H9 (cell line): Measurements from ENCODE around the gene CORO2B. TPM values are rescaled to one million over a fixed set of nuclear protein-coding genes. Genes with fewer than 3 reads are reported as not detected.
A peak's percentile ranks its signal among the peaks of the same experiment; 100 is the strongest.

ENCODE experiments used
- DNase-seq: peaks from one replicate; pipeline ENCODE4 v3.0.0-alpha.2; 2017
- H2AFZ ChIP-seq: one replicate; pipeline ENCODE4 v1.6.1; 2013; ENCODE audit warnings: mild to moderate bottlenecking, low read length, control low read depth, moderate library complexity
- H2AK5ac ChIP-seq: 2 replicates; pipeline ENCODE4 v1.6.1; 2013; ENCODE audit warnings: low read length, control low read depth, mixed read lengths; ENCODE audit not compliant: insufficient read length
- H2BK120ac ChIP-seq: one replicate; pipeline ENCODE4 v1.6.1; 2013; ENCODE audit warnings: low read depth, mild to moderate bottlenecking, low read length, control low read depth, inconsistent platforms; ENCODE audit not compliant: poor library complexity, severe bottlenecking
- H2BK12ac ChIP-seq: 2 replicates; pipeline ENCODE4 v1.6.1; 2013; ENCODE audit warnings: low read length, control low read depth, mixed read lengths, low read depth; ENCODE audit not compliant: insufficient read length
- H2BK15ac ChIP-seq: 2 replicates; pipeline ENCODE4 v1.6.1; 2013; ENCODE audit warnings: low read depth, low read length, control low read depth
- H2BK20ac ChIP-seq: one replicate; pipeline ENCODE4 v1.6.1; 2013; ENCODE audit warnings: low read depth, mild to moderate bottlenecking, low read length, control low read depth, inconsistent platforms; ENCODE audit not compliant: poor library complexity, severe bottlenecking
- H2BK5ac ChIP-seq: 2 replicates; pipeline ENCODE4 v1.6.1; 2013; ENCODE audit warnings: low read length, control low read depth, mixed read lengths; ENCODE audit not compliant: insufficient read length
- H3K14ac ChIP-seq: 2 replicates; pipeline ENCODE4 v1.6.1; 2013; ENCODE audit warnings: low read length, control low read depth; ENCODE audit not compliant: insufficient read depth
- H3K18ac ChIP-seq: 2 replicates; pipeline ENCODE4 v1.6.1; 2013; ENCODE audit warnings: low read depth, mild to moderate bottlenecking, mixed read lengths, low read length, control low read depth; ENCODE audit not compliant: insufficient read length
- H3K23ac ChIP-seq: 2 replicates; pipeline ENCODE4 v1.6.1; 2013; ENCODE audit warnings: low read length, control low read depth, mixed read lengths, low read depth; ENCODE audit not compliant: insufficient read length
- H3K23me2 ChIP-seq: 2 replicates; pipeline ENCODE4 v1.6.1; 2013; ENCODE audit warnings: low read depth, mild to moderate bottlenecking, mixed read lengths, low read length, control low read depth; ENCODE audit not compliant: insufficient read length, poor library complexity, severe bottlenecking
- H3K27ac ChIP-seq: 2 replicates; pipeline ENCODE4 v1.5.1; 2013; ENCODE audit warnings: low read length, control low read depth, mixed read lengths, low read depth; ENCODE audit not compliant: insufficient read length
- H3K27me3 ChIP-seq: 2 replicates; pipeline ENCODE4 v1.6.1; 2013; ENCODE audit warnings: low read length, control low read depth, inconsistent platforms; ENCODE audit not compliant: insufficient read depth
- H3K4ac ChIP-seq: 2 replicates; pipeline ENCODE4 v1.6.1; 2013; ENCODE audit warnings: low read depth, mild to moderate bottlenecking, control low read depth, inconsistent platforms, low read length, moderate library complexity
- H3K4me1 ChIP-seq: 2 replicates; pipeline ENCODE4 v1.6.1; 2013; ENCODE audit warnings: low read length, control low read depth, inconsistent platforms; ENCODE audit not compliant: insufficient read depth
- H3K4me2 ChIP-seq: 2 replicates; pipeline ENCODE4 v1.6.1; 2013; ENCODE audit warnings: low read length, control low read depth, mixed read lengths; ENCODE audit not compliant: insufficient read length, insufficient read depth
- H3K56ac ChIP-seq: 2 replicates; pipeline ENCODE4 v1.6.1; 2013; ENCODE audit warnings: low read depth, mild to moderate bottlenecking, mixed read lengths, low read length, control low read depth; ENCODE audit not compliant: insufficient read length
- H3K79me1 ChIP-seq: 2 replicates; pipeline ENCODE4 v1.6.1; 2013; ENCODE audit warnings: low read depth, mild to moderate bottlenecking, moderate library complexity, low read length, control low read depth, inconsistent platforms; ENCODE audit not compliant: insufficient read depth, poor library complexity, severe bottlenecking
- H3K79me2 ChIP-seq: 2 replicates; pipeline ENCODE4 v1.6.1; 2013; ENCODE audit warnings: low read length, control low read depth, inconsistent platforms; ENCODE audit not compliant: insufficient read depth
- H3K9ac ChIP-seq: 2 replicates; pipeline ENCODE4 v1.6.1; 2013; ENCODE audit warnings: low read length, control low read depth, mixed read lengths; ENCODE audit not compliant: insufficient read length; ENCODE audit errors: extremely low read depth
- H3K9me3 ChIP-seq: one replicate; pipeline ENCODE4 v1.6.1; 2013; ENCODE audit warnings: low read depth, low read length, inconsistent platforms; ENCODE audit not compliant: control insufficient read depth
- H3T11ph ChIP-seq: one replicate; pipeline ENCODE4 v1.6.1; 2013; ENCODE audit warnings: mild to moderate bottlenecking, low read length, control low read depth, inconsistent platforms
- H4K20me1 ChIP-seq: one replicate; pipeline ENCODE4 v1.6.1; 2013; ENCODE audit not compliant: control insufficient read depth, insufficient read length, insufficient read depth
- H4K5ac ChIP-seq: 2 replicates; pipeline ENCODE4 v1.6.1; 2013; ENCODE audit warnings: low read depth, mild to moderate bottlenecking, mixed read lengths, low read length, control low read depth; ENCODE audit not compliant: insufficient read length
- H4K8ac ChIP-seq: replicated peaks from 2 replicates; pipeline ENCODE4 v1.6.1; 2013; ENCODE audit warnings: low read length, control low read depth, mixed read lengths, low read depth; ENCODE audit not compliant: insufficient read length
- H4K91ac ChIP-seq: 2 replicates; pipeline ENCODE4 v1.6.1; 2013; ENCODE audit warnings: low read depth, mild to moderate bottlenecking, moderate library complexity, mixed read lengths, low read length, control low read depth; ENCODE audit not compliant: insufficient read length
- H3K27ac Mint-ChIP-seq, 3 experiments: 2 replicates in 2 of 3; 3 replicates in 1 of 3; pipeline ENCODE4 v1.8.0; 2020 to 2021; ENCODE audit warnings: mixed read lengths in 3 of 3, mild to moderate bottlenecking in 1 of 3, moderate library complexity in 1 of 3
- H3K27me3 Mint-ChIP-seq: 2 replicates; pipeline ENCODE4 v1.8.0; 2021; ENCODE audit warnings: low read depth, mild to moderate bottlenecking, moderate library complexity, mixed read lengths
- H3K36me3 Mint-ChIP-seq, 3 experiments: 2 replicates in 2 of 3; 3 replicates in 1 of 3; pipeline ENCODE4 v1.8.0; 2020 to 2021; ENCODE audit warnings: low read depth in 3 of 3, mixed read lengths in 3 of 3; ENCODE audit not compliant: insufficient read depth in 1 of 3
- H3K4me1 Mint-ChIP-seq, 2 experiments: 2 replicates each; pipeline ENCODE4 v1.8.0; 2020; ENCODE audit warnings: mixed read lengths in 2 of 2
- H3K4me3 Mint-ChIP-seq, 2 experiments: 2 replicates in 1 of 2; 3 replicates in 1 of 2; pipeline ENCODE4 v1.8.0; 2020 to 2021; ENCODE audit warnings: mild to moderate bottlenecking in 2 of 2, mixed read lengths in 2 of 2, moderate library complexity in 1 of 2
- H3K9me3 Mint-ChIP-seq, 2 experiments: 2 replicates in 1 of 2; 3 replicates in 1 of 2; pipeline ENCODE4 v1.8.0; 2020; ENCODE audit warnings: mild to moderate bottlenecking in 2 of 2, mixed read lengths in 2 of 2, moderate library complexity in 1 of 2
- WGBS: extraction: QIAGEN DNeasy Blood & Tissue Kit; methylation state at CpG from one replicate; pipeline ENCODE4 v1.1.7; 2013; ENCODE audit warnings: missing lambda C conversion rate, low lambda C conversion rate, mixed read lengths; ENCODE audit not compliant: insufficient read length; ENCODE audit errors: extremely low coverage; 5-methylcytosine and 5-hydroxymethylcytosine counted together
- total RNA-seq: library from RNA; stranded (reverse); gene quantifications from 2 replicates; pipeline ENCODE4 v1.2.1, GENCODE V29; 2021
- TF ChIP-seq, protein P1 (sequence below): fragments of 200-600 bp; sonication (generic); conservative IDR thresholded peaks from 3 replicates; pipeline ENCODE4 v1.8.0; 2021; ENCODE audit warnings: antibody characterized with exemption, mild to moderate bottlenecking

Gene CORO2B
- total RNA-seq, 1 experiment from 2014 or later = 3.1 TPM

DNA sequence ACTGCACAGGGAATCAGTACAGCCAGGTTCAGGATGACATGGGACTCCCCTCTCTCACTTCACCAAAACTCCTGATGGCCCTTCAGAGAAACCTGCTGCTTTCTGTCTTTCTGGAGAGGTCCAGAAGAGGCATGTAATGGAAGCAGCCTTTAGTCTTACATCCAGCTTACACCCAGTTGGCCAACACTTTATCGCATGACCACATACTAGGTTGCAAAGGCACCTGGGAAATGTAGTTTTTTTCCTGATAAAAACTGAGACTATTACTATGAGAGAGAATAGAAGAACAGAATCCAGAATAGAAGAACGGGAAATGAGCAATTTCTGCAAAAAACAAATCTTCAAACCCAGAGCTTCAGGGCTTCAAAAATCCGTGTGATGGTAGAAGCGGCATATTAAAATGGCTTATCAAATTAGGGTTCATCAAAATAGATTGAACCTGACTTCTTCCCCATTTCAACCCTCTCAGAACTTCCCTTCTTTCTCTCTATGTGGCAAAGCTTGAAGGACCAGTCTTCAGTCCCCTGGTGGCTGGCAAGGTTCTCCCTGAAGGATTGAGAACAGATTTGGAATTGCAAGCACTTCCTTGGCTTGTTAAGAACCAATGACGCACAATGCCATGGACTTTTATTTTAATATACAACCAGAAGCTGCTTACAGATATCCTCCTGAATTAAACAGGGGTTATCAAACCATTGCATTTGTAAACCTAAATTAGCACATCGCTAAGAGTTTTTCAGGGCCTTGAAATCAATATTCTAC, 34.4 kb downstream of the CORO2B start:
- Histone ChIP-seq H2BK5ac (no peak overlapping the region), H3K18ac (no peak overlapping the region), H3K9ac (no peak overlapping the region), H3K23ac (no peak overlapping the region), H3T11ph (no peak overlapping the region), H2AFZ (no peak overlapping the region), H3K9me3 (no peaks in the 10 kb centered on the region), H3K14ac (no peak overlapping the region), H3K56ac (no peak overlapping the region), H3K79me1 (no peaks in the 10 kb centered on the region), H3K27ac (no peak overlapping the region), H3K79me2 (no peaks in the 10 kb centered on the region), H3K4me2 (no peak overlapping the region), H4K91ac (no peak overlapping the region), H2AK5ac (no peak overlapping the region), H4K8ac (no peak overlapping the region), H4K5ac (no peak overlapping the region), H2BK15ac (no peak overlapping the region), H3K27me3 (no peaks in the 10 kb centered on the region), H4K20me1 (no peaks in the 10 kb centered on the region), H2BK12ac (no peak overlapping the region), H2BK120ac (no peak overlapping the region), H3K23me2 (no peaks in the 10 kb centered on the region), H3K4ac (no peak overlapping the region), H2BK20ac (no peak overlapping the region), H3K4me1 (peaks cover 14% of the 10 kb centered on the region; the same call in 1 of the 2 replicates)
- Mint-ChIP-seq H3K4me1 (peaks cover 46 to 55% of the 10 kb centered on the region in 2 experiments), H3K27me3 (peaks cover 15% of the 10 kb centered on the region), H3K9me3 (no peaks in the 10 kb centered on the region), H3K4me3 (no peak overlapping the region), H3K27ac (peak overlapping the region in 1 of 3 experiments; percentile 19; a peak in 1 of 7 replicates), H3K36me3 (peaks cover 0 to 4% (median 0%) of the 10 kb centered on the region in 3 experiments; a peak in 1 of 7 replicates)
- no CpG with 5 or more reads among the region's 6 CpGs for WGBS
- TF ChIP-seq, protein P1, sequence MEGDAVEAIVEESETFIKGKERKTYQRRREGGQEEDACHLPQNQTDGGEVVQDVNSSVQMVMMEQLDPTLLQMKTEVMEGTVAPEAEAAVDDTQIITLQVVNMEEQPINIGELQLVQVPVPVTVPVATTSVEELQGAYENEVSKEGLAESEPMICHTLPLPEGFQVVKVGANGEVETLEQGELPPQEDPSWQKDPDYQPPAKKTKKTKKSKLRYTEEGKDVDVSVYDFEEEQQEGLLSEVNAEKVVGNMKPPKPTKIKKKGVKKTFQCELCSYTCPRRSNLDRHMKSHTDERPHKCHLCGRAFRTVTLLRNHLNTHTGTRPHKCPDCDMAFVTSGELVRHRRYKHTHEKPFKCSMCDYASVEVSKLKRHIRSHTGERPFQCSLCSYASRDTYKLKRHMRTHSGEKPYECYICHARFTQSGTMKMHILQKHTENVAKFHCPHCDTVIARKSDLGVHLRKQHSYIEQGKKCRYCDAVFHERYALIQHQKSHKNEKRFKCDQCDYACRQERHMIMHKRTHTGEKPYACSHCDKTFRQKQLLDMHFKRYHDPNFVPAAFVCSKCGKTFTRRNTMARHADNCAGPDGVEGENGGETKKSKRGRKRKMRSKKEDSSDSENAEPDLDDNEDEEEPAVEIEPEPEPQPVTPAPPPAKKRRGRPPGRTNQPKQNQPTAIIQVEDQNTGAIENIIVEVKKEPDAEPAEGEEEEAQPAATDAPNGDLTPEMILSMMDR = no peak
- DNase-seq = no peak
